Sciatic nerve (tissue), 1 donor: ENCODE data around the gene SERP2. TPM values are rescaled to one million over a fixed set of nuclear protein-coding genes. Genes with fewer than 3 reads are reported as not detected.

Experiments
- total RNA-seq: library from RNA; stranded (reverse); fragmentation: NEBNext Ultra II Directional; extraction: Animal tissue kit (Norgen Biotek cat#: 25700); gene quantifications from one replicate; pipeline ENCODE4 v1.2.1, GENCODE V29; 2021
- donor health status: DM: no; HTN: no; CAD: no.

The SERP2 gene
- total RNA-seq, 1 donor from 2014 or later = 9.6 TPM

Other genes starting within 250 kb of the SERP2 start
- 225 TPM for gene TSC22D1, start 202.5 kb downstream of the SERP2 start, total RNA-seq